DMS53 treated with DMSO at 0.1 percent for 48 hours (cell line): ENCODE data around the gene EPHA10.

Experiments
- DNase-seq: peaks from one replicate; lab custom pipeline; 2025; ENCODE audit not compliant: unreplicated experiment; lab: John Stamatoyannopoulos, UW

EPHA10 gene

DNA sequence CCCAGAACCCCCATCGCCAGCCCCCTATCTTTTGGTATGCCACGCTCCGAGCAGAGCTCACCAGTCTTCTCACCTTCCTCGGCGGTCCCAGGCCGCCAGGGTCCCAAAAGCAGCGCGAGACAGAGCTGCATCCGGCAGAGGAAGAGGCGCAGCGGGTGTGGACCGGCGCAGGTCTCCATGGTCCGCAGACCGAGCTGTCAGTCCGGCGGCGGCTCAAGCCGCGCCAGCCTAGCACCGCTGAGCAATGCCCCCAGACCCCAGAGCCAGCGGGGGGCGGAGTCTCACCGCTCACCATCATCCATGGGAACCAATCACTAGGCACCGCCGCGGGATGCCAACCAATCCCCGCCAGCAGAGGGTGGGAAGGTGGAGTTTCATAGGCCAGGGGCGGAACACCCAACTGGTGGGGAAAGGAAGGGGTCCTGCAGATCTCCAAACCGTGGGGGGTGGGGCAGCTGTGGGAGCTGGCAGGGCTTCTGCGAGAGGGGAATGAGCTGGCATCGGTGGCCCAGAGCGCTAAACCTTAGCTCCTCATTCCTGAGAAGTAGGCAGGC, at the start of gene EPHA10:
Gene EPHA10 (minus strand): TSS at position 233 of the 554 bp plus-strand sequence. CDS start 54 bp downstream, at position 179.
- peak; percentile 24 for DNase-seq

DNA sequence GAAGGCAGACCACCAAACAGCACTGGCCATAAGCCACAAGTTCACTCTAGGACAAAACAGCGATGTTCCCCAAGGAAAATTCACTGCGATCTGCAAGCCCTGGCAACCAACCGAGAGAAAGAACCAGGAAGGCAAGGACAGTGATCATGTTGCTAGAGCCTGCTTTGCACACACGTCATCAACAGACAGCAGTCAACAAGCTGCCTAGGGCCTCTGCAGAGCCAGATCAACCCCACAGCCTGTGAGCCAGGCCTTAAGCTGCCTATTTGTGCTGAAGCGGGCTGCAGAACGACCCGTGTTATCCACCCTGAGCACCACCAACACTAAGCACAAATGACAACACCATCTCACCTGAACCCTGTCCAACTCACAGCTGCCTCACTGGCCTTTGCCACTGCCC, 49.3 kb upstream of the EPHA10 start:
- DNase-seq: no peak

DNA sequence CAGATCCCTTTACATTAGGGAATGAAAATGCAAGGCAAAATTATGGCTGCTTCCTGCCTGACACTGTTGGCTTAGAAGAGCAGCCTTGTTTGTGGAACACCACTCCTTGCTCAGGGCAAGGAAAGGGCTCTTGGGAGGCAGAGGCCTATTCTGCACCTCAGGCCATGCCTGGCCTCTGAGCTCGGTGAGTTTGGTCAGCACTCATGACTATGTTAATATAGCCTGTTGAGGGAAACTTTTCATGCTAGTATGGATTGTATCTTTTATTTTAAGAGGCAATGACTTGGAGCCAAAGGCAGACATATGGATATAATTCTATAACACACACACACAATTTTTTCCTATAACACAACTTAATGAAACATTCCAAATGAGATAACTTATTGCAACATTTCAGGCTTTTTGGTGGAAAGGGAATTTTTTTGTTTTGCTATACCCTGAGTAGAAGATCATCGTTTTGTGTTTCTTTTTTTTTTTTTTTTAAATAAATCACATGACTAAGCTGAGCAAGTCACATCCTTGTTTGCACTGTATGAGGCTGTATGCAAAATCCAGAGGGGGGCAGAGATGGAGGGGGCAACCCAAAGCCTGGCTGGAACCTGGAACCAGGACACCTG, 48.7 kb upstream of the EPHA10 start:
- DNase-seq: no peak

DNA sequence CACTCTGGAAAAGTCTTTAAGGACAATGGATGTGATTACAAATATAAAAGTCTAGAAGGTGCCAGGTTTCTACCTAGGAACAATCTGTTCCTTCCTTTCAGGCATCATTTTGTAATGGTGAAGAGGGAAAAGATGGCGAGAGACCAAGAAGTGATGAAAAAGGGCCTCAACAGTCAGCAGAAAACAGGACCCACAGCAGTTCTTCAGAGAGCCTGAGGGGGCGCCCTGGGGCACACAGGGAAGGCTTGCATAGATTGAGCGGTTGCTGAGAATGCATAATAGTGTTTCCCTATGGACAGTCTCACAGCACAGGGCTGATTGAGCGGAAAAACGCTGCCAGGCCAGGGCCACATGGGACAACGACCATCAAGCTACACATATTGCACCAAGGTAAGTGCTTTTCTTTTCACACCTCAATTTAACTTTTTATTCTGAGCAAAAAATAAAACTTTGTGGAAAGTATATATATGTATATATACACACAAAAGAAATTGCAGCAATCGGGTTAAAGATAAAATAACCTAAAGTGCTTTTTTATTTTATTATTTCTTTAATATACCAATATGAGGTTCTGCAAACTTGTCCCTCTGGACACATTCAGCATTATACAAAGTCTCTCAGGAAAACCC, 46.2 kb upstream of the EPHA10 start:
- peak; percentile 83 for DNase-seq

DNA sequence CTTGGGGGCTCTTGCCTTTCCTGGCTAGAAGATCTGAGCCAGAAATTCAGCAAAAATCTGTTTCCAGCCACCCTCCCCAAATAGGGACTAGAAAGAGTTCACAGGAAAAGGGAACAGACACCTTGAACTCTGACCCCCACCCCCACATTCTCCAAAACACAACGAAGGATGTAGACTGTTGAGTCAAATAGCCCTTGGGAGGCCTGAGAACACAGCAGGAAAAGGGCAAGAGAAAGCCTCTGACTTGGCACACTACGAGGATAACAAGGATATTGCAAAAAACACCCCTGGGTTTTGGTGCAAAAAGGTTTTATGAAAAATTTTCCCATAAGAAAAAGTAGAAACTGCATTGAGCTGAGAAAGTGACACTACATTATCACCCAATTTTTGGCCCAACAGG, 45.0 kb upstream of the EPHA10 start:
- no peak for DNase-seq

DNA sequence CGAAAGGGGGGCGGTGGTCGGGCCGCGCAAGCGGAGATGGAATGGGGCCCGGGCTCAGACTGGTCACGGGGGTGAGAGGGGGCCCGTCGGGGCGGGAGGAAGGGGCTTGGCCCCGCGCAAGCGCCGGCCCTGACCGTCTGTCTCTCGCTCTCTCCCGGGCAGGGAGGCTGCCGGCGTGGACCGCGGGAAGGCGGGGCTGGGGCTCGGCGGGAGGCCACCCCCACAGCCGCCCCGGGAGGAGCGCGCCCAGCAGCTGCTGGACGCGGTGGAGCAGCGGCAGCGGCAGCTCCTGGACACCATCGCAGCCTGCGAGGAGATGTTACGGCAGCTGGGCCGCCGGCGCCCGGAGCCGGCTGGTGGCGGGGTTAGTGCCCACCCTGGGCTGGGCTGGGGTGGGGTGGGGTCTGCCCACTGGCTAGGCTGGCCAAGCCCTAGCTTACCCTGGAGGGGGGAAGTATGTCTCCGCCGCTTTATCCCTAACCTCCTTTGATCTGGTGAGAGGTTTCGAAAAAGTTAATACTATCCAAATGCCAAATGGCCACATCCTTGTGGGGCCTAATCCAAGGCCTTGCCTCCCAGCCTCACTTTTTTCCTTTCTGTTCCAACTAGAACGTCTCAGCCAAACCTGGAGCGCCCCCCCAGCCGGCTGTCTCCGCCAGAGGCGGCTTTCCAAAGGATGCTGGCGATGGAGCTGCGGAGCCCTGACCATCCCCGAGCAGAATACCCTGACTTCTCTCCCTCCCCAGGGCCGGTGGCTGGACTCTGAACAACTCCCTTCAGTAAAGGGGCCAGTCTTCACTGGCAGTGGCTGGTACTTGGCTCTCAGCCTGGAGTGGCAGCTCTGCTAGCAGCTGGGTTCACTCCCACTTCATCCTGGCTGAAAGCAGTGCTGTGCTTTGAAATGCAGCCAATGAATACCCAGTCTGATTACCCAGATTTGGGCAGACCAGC, 43.7 kb upstream of the EPHA10 start:
- peak; percentile 84 for DNase-seq

DNA sequence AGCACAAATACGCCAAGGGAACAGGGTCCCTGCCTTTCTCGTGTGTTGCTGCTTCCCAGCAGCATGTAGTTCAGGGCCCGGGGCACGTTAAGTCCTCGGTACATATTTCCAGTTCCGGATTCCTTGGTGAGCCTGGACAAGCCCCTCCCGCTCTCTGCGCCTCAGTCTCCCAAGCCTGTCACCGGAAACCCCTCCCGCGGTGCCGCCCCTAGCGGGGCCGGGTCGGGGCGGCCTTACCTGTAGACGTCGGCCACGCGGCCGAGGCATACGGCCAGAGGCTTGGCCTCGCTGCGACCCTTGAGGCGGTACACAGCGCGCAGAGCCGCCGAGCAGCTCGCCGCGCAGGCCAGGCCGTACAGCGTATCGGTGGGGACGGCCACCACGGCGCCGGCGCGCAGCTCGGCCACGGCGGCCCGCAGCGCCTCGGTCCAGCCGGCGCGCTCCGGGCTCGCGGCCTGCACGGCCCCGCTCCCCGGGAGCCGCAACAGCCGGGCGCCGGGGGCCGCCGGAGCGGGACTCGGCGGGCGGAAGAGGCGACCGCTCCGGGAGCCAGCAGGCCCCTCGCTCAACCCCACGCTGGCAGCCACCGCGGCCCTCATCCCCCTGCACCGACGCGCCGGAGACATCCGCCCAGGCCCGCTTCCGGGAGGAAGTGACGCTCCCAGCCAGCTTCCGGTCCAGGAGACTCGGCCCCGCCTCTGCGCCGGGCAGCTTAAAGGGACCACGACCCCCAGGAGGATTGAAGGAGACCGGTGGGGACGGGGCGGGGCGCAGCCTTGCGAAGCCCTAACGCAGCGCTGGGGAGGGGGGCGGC, 42.8 kb upstream of the EPHA10 start, which contains the start of the genes C1orf122 and YRDC:
Gene C1orf122 (plus strand): TSS at position 236 of the 814 bp plus-strand sequence. CDS start 615 bp downstream, outside the sequence.
Gene YRDC (minus strand): TSS at position 654 of the 814 bp plus-strand sequence. CDS start 28 bp downstream, at position 626.
- DNase-seq: peak; percentile 84

DNA sequence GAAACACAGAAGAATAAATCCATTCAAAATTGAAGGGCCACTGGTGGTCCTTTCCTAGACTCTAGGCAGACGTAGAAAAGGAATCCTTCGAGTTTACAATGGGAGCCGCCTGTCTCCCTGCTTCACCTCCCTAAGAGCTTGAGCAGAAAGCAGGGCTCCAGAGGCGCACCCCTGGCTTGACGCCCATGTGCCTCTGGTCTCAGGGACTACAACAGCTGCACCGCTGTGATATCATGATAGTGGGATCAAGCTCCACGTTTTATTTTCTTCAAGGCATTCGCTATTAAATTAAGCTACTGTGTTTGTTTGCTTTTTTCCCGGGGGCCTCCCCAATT, 42.3 kb upstream of the EPHA10 start:
- DNase-seq: no peak

DNA sequence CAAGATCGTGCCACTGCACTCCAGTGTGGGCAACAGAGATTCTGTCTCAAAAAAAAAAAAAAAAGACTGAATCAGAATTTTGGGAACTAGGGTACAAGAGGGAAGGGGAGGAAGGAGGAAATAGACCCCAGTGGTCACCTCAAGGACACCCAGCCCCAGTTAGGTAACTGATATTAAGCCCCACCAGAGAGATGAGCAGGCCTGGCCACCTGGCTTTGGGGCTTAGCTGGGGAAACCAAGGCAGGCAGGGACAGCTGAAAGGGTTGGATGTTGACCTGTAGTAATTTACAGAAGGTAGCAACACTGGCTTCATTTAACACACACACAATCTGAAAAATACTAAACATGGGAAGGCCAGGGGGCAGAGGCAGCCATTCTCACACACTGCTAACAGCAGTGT, 37.5 kb upstream of the EPHA10 start:
- DNase-seq: no peak

DNA sequence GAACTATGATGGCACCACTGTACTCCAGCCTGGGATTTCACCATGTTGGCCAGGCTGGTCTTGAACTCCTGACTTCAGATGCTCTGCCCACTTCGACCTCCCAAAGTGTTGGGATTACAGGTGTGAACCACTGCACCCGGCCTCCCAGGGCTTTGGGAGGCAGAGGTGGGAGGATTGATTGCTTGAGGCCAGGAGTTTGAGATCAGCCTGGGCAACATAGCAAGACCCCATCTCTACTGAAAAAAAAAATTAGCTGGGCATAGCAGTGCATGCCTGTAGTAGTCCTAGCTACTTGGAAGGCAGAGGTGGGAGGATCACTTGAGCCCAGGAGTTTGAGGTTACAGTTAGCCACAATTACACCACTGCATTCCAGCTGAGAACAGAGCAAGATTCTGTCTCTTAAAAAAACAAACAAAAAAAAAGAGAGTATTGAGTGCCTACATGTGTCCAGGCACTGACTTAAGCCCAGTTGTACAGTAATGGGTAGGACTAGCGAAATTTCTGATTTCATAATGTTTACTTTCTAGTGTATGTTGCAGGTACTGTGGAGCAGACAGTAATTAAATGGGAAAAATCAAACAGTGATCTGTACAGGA, 32.9 kb upstream of the EPHA10 start:
- no peak for DNase-seq

DNA sequence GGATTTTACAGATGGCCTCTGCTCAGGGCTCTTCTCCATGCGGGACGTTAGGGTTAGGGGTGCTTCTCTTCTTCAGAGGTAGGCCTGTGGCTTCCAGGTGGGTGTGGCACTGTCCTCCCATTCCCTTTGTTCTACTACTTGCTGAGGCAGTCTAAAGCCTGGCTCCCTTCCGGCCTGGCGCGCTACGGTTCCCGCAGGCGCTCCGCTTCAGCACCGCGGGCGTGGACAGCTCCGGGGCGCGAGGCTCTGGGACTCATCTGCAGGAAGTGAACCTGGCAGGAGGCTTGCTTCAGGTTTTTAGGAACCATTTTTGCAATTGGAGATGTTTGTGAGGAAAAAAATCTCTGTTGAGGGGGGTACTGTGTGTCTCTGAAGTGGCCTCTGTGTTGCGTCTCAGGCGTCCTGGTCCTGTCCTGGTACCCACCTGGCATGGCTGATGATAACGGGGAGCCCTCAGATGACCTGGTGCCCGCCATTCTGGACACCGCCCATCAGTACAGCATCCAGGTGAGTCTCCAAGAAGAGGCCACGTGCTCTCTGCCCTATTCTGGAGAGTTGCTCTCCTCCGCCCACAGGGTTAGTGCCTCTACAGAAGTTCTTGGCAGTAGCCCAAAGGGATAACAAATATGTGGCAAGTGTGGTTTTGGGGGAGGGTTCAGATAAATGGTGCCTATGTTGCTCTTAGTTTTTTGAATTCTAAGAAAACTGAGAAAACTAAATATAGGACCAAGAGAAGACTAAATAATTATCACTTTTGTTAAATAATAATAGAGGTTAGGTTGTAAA, 30.6 kb upstream of the EPHA10 start:
- DNase-seq: no peak

DNA sequence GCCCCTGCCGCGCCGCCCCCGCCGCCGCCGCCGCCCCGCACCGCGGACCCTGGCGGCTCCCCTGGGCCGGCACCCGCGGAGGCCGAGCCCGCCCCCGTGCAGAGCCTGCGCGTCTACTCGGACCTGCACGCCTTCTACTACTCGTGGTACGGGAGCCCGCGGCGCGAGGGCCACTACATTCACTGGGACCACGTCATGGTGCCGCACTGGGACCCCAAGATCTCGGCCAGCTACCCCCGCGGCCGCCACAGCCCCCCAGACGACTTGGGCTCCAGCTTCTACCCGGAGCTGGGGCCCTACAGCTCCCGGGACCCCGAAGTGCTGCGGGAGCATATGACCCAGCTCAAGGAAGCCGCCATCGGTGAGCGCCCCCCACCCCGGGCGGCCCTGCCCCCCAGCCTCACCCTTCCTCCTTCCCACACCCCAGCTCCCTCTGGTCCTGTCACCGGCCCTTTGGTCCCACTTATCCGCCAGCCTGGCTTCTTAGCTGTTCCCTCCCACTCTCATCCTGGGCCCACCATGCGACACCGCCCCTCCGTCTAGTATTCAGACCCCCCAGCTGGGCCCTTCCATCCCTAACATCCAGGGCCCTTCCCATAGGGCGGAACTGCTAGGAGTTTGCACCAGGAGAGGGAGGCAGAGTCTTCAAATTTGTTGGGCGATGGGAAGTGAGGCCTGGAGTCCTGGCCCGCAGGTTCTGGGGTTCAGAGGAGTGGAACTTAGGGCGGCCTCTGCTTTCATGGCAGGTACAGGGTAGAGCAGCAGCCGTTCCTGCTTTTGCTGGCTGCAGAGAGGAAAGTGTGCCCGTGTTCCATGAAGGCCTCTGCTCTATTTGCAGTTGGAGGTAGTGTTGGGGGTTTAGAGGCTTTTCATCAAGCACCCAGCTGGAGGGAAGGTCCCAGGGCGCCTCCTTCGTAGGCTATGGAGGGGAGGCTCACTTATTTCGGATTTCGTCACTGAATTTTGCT, 29.7 kb upstream of the EPHA10 start:
- DNase-seq: no peak

DNA sequence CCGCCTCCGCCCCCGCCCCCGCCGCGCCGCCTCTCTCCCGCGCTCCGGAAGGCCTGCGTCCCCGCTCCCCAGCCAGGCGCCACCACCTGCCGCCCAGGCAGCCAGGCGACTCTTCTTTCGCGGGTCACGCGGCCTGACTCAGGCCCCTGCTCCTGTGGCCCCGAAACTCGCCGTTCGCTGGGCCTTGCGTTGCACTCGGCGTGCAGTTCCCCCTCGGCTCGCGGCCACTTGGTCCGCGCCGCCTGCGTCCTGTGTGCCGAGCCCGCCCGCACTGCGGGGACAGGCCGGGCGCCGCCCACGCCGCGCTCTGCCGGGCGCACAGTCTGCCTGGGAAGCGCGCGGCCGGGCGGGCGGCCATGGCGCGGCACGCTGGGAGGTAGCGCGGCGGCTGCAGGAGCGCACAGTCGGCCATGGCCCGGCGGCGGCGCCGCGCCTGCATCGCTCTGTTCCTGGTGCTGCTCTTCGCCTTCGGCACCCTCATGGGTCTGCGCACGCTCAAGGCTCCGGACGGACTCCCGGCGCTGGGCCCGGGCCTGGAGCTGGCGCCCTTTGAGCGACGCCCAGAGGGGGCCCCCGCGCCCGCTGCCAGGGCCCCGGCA, 29.0 kb upstream of the EPHA10 start, which contains the start of gene MANEAL:
Gene MANEAL (plus strand): TSS at position 75 of the 599 bp plus-strand sequence. CDS start 336 bp downstream, at position 411.
- peak; percentile 43 for DNase-seq

DNA sequence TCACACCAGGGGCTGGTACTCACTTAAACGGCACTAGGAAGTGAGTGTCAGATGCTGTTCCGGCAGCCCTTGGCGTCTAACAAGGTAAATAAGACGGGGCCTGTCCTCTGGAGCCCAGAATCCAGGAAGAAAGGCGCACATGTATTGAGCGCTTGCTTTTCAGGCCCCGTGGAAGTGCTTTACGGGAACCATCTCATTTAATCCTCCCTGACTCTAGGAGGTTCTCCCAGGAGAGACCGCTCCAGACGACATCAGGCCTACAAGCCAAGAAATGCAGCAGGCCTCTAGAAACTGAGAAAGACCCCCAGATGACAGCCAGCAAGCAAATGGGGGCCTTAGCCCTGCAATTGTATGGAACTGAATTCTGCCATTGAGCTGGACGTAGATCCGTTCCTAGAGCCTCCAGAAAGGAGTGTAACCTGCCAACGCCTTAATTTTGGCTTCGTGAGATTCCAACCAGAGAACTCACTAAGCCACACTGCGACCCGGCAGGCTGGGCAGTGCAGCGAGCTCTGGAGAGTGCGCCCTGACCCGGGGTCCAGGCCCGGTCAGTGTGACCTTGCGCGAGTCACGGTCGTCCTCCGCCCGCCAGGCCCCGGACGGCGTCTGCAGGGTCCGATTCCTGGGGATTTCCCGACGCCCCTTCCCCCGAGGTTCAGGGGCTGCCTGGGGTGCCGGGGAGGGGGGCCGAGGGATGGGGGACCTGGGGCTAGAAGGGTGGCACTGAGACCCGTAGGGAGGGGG, 28.2 kb upstream of the EPHA10 start:
- DNase-seq: no peak

DNA sequence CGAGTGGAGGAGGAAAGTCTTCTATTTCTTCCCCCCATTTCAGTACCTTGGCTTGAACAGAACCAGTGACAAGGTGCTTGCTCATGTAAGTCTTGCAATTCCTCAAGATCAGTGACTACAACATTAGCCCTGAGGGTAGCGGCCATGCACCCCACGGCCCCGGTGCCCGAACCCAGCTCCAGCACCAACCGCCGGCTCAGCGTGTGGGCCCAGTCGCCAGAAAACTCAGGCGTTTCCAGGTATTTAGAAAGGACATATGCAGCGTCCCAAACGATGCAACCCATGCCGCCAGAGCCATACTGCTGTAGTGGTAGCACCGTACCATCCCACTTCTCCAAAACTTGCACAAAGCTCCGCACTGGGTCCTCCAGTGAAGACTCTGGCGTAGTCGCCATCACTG, 17.6 kb upstream of the EPHA10 start:
- DNase-seq: no peak

DNA sequence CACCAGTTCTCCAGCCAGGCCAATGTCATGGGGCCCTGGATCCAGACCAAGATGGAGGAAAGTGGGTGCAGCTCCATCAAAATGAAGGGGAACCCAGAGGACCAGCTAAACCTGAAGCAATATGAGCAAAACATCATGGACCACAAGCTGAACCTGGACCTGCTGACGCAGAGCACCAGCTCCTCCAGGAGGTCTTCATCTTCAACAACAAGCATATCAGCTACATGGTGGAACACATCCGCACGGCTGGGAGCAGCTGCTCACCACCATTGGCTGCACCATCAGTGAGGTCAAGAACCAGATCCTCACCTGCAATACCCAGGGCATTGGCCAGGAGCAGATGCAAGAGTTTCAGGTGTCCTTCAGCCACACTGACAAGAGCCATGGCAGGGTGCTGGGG, 13.7 kb upstream of the EPHA10 start:
- no peak for DNase-seq

DNA sequence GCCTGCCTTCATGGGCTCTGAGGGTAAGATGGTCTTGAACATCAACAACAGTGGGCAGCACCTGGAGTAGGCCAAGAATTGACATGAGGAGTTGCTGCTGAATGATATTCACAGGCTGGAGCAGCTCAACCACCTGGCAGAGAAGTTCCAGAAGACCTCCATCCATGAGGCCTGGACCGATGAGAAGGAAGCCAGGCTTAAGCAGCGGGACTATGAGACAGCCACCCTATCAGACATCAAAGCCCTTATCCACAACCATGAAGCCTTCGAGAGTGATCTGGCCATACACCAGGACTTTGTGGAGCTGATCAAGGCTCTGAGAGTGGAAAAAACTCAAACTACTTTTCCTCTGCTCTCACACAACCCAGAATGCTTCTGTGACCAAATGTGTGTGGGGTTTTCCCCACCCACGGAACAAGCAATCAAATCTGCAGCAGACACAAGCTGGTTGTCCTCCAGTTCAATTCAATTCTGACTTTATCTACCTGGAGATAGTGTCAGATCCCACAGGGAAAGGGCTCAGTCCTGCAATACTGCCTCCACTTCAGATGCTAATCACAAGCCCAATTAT, 12.1 kb upstream of the EPHA10 start:
- no peak for DNase-seq
